Renal cortical epithelial cell (primary cell): ENCODE results near the gene OR2F1. TPM values are rescaled to one million over a fixed set of nuclear protein-coding genes. Genes with fewer than 3 reads are reported as not detected.
A peak's percentile ranks its signal among the peaks of the same experiment; 100 is the strongest.

ENCODE experiments used
- DNase-seq: peaks from one replicate; pipeline ENCODE4 v3.0.0-alpha.2; 2011; ENCODE audit warnings: low read depth
- total RNA-seq: library from RNA; depleted of rRNA; stranded (reverse); fragments of >200 nt; gene quantifications from 2 replicates; pipeline ENCODE4 v1.2.3, GENCODE V29; 2014

OR2F1 gene, protein sequence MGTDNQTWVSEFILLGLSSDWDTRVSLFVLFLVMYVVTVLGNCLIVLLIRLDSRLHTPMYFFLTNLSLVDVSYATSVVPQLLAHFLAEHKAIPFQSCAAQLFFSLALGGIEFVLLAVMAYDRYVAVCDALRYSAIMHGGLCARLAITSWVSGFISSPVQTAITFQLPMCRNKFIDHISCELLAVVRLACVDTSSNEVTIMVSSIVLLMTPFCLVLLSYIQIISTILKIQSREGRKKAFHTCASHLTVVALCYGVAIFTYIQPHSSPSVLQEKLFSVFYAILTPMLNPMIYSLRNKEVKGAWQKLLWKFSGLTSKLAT
- total RNA-seq: not detected in 2 replicates

GRCh38 chr7:143954544-143954943 lies at the start of gene OR2F1:
Gene OR2F1 (plus strand): TSS chr7:143954844. CDS start chr7:143959971, 5,127 bp downstream.
- DNase-seq: no peak

DNA sequence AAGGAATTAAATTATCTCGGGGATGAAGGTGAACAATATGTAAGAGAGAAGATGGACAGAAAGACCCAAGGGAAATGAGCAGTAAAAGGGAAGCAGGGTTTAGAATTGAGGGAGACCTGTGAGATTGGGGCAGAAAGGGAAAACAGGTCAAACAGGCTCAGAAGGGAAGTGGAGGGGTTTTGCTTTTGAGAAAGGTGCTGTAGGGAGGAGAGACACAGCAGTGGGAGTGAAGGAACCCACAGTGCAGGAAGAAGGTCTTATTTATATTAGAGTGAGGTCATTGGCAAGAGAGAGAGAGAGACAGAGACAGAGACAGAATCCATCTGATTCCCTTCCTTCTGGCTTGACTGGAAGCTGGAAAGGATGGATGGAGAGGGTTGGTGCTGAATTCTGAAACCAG lies 49.1 kb upstream of the OR2F1 start:
- DNase-seq: no peak

GRCh38 chr7:143906151-143906550 lies 48.5 kb upstream of the OR2F1 start:
- DNase-seq: no peak

GRCh38 chr7:143906895-143907294 lies 47.7 kb upstream of the OR2F1 start:
- DNase-seq: no peak

GRCh38 chr7:143908120-143908519 lies 46.5 kb upstream of the OR2F1 start:
- DNase-seq: no peak

GRCh38 chr7:143909863-143910262 lies 44.8 kb upstream of the OR2F1 start:
- no peak for DNase-seq

DNA sequence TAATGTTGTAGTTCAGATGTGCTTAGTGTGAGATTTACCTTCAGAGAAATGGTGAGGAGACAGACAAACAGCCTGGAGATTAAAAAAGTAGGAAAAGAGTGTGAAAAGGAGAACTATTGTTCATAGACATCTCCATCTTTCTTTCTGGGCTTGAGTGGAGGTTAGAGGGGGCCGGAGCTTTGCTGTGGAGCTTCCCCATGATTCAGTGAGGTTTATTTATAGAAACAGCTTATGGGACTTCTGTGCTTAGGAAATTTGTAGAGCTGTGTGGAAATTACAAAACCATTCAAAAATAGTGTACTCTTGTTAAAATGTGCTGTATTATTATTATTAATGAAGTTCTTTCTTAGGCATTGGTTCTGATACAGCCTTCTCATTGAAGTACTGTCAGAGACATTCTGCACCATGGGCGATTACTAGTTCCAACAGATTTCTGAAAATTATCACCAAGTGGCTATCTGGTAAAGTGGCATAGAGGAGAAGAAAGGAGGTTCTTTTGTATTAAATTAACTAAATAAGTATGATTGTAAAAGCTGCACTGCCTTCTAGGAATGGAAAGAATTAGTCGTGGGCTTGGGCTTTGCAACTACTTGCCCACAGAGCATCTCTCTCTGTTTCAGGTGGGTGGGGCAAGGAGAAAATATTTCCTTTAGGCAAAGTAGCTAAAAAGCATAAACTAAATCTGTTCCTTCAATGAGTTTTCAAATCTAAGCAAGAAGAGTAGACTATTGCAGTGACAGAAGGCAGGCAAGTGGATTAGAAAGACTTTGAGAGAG lies 44.0 kb upstream of the OR2F1 start:
- no peak for DNase-seq

DNA sequence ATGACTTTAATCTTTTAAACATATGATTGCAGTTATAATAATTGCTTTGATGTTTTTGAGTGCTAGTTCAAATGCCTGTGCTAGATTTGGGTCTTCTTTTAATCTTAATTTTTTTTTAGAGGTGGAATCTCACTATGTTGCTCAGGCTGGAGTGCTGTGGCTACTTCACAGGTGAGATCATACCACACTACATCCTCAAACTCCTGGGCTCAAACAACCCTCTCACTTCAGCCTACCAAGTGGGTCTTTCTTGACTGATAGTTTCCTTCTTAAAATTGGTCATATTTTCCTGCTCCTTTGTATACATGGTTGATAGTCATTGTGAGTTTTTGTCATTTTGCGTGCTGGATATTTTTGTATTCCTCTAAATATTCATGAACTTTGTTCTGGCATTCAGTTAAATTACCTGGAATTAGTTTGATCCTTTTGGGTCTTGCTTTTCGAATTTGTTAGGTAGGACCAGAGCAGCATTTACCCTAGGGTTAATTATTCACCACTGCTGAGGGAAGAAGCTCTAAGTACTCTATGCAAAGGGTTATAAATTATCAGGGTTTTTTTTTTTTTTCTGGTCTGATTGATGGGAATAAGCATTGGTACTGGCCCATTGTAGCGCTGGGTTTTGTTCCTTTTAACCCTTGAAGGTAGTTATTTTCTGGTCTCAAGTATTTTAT lies 40.6 kb upstream of the OR2F1 start:
- no peak for DNase-seq

DNA sequence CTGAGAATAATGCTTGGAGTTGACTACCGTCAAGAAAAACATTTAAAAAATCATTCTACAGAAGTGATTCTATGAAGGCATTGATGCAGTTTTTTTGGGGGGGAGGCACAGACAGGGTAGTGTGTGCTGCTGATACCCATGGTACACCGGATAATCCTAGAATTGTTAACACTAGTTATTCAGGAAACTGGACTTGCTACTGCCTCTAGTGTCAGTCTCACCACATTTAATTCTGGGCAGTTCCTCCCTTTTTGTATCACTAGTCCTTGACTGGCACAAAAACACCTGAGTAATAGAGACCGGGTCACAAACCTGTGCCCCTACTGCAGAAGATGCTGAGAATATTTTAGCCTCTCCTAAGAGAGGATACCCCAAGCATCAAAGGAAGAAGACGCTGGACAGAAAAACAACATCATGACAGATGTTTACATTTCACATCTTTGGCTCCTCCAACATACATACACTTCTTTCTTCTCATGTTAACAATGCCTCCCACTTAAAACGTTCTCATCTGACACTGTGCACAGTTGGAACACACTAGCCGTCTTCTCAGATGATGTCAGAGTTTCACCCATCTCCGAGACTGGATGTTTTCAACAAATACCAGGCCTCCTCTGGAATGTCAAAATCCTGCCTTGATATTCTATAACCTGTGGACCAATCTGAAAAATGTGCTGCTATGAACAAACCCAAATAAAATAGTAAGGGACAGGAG lies 39.5 kb upstream of the OR2F1 start:
- DNase-seq: no peak

DNA sequence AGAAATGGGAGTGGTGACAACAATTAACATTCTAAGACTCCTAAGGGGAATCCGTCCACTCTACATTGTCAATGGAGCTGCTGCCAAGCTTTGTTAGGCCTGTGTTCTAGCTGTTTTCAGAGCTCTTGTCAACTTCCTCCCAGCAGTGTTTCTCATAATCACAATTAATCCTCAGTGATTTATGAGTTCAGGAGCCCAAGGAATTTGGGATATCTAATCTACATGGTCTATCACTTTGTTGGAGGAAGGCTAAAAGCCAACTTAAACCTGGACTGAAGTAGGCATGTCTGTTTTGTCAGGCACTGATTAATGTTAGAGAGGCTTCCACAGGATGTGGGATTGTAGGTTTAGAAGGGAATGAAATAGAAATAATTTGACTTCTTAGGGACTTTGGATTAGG lies 29.8 kb upstream of the OR2F1 start:
- no peak for DNase-seq

GRCh38 chr7:143929224-143929920 lies 25.3 kb upstream of the OR2F1 start:
- DNase-seq: peak; percentile 12

DNA sequence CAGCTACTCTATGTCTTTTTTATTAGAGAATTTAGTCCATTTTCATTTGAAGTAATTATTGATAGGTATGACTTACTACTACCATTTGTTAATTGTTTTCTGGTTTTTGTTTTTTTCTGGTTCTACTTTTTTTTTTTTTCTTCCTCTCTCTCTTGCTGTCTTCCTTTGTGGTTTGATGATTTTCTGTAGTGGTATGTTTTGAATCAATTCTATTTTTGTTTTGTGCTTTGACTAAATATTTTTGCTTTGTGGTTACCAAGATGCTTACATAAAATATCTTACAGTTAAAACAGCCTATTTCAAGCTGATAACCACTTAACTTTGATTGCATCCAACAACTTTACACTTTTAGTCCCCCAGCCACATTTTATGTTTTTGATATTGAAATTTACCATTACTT lies 22.9 kb upstream of the OR2F1 start:
- DNase-seq: no peak

- DNase-seq: no peak
Measured at GRCh38 chr7:143934526-143935325, 19.9 kb upstream of the OR2F1 start, which contains the start of gene OR2F2. Gene OR2F2 (plus strand): TSS chr7:143935233. CDS start chr7:143935233, 0 bp downstream.

- no peak for DNase-seq
Measured at GRCh38 chr7:143936087-143937009, 18.3 kb upstream of the OR2F1 start.

- peak; percentile 11 for DNase-seq
Measured at GRCh38 chr7:143938379-143939243, 16.0 kb upstream of the OR2F1 start.

- DNase-seq: no peak
Measured at GRCh38 chr7:143945423-143945822, 9.2 kb upstream of the OR2F1 start.

DNA sequence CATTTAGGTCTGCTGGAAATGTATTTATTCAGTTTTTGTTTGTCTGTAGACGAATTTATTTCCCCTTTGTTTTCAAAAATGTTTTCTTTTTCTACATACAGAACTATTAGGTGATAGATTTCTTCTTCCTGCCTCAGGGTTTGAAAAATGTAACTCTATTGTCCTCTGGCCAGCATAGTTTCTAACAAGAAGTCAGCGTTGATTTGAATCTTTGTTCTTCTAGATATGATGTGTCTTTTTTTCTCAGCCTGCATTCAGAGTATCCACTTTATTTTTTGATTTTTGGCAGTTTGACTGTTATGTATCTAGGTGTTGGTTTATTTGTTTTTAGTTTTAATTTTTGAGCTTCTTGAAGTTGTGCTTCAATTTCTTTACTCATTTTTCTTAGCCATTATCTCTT lies 7.5 kb upstream of the OR2F1 start:
- no peak for DNase-seq

GRCh38 chr7:143948733-143949132 lies 5.9 kb upstream of the OR2F1 start:
- no peak for DNase-seq
